Activated CD4-positive, alpha-beta T cell treated with anti-CD3 and anti-CD28 coated beads, Interleukin-2, amount 10 ng/mL, durations not matched to agents 7 days and 5 days (primary cell): ENCODE measurements around the gene SHQ1. TPM values are rescaled to one million over a fixed set of nuclear protein-coding genes. Genes with fewer than 3 reads are reported as not detected.

Experiments
- CTCF ChIA-PET: fragments of 350-600 bp; sonication (Branson Sonifier 250); formaldehyde crosslinking; loops from one replicate; lab custom pipeline; 2021; ENCODE audit warnings: antibody characterized with exemption; lab: Charles Lee
- POLR2A ChIA-PET: fragments of 350-600 bp; sonication (Branson Sonifier 250); formaldehyde crosslinking; loops from one replicate; lab custom pipeline; 2021; ENCODE audit warnings: antibody characterized with exemption; lab: Charles Lee
- DNase-seq: peaks from one replicate; pipeline ENCODE4 v3.0.0-alpha.2; 2020
- H3K27ac Mint-ChIP-seq: one replicate; pipeline ENCODE4 v1.8.0; 2021; ENCODE audit warnings: mild to moderate bottlenecking, moderate library complexity, mixed read lengths
- H3K27me3 Mint-ChIP-seq: one replicate; pipeline ENCODE4 v1.8.0; 2021; ENCODE audit warnings: mixed read lengths
- H3K36me3 Mint-ChIP-seq: one replicate; pipeline ENCODE4 v1.8.0; 2021; ENCODE audit warnings: low read depth, mixed read lengths
- H3K4me1 Mint-ChIP-seq: one replicate; pipeline ENCODE4 v1.8.0; 2021; ENCODE audit warnings: mixed read lengths
- H3K4me3 Mint-ChIP-seq: one replicate; pipeline ENCODE4 v1.8.0; 2021; ENCODE audit warnings: mild to moderate bottlenecking, moderate library complexity, mixed read lengths
- H3K9me3 Mint-ChIP-seq: one replicate; pipeline ENCODE4 v1.8.0; 2021; ENCODE audit warnings: mixed read lengths
- total RNA-seq, 2 experiments: library from RNA; stranded (reverse); gene quantifications; one replicate each; pipeline ENCODE4 v1.2.3, GENCODE V29; 2021

SHQ1 gene
- 10 to 100 TPM; 22.1 to 24.2 TPM for total RNA-seq

DNA sequence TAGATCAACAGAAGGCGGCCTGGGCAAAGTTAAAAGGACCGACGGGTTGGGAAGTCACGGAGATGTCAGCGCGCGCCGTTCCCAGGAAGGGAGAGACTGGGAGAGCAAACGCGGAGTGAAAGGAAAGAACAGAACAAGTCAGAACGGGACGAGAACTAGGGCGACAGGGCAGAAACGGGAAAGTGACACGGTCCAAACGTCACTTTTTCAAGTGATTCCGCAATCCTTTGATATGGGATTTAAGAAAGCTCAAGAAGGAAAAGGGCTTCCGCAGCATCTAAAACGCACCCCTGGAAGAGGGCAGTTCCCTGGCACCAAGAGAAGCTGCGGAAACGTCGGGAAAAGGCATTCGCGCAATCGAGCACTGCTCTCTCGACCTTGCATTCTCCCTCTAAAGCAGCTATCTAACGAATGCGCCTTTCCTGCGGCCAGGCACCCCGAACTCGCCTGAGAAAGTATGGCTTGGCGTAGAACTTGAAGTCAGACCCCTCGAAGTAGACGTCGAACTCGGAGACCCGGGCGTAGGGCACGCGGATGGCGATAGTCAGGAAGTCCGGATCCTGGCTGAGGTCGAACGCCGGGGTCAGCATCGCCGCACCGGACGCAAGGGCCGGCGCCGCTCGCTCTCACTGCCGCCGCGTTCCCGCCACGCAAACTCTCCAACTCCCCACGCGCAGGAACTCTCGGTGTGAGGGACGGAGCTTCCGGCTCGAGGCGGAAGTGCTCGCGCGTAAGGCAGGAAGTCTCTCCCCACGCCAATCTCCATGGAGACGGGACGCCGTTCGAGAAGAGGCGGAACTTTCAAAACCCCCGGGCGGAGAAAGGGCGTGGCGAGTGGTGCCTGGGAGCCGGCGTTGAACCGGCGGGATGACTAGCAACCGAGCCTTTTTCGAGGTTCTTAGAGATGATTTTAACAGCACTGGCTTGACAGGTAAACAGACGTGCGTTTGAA is at the start of gene SHQ1:
TSS of gene SHQ1 (minus strand) at position 695 of the 952 bp plus-strand sequence. CDS start at position 590, 105 bp downstream.
- peaks cover 51% of the 10 kb centered on the region for H3K4me1 Mint-ChIP-seq
- peaks cover 2% of the 10 kb centered on the region for H3K27me3 Mint-ChIP-seq
- peaks cover 3% of the 10 kb centered on the region for H3K36me3 Mint-ChIP-seq
- peak; percentile 97 for DNase-seq
- ChIA-PET POLR2A (no interaction called here), CTCF (interaction anchor here (0.7 to 1.3 kb wide), 5 partner anchors 10 to 218 kb away, joined by 3 to 6 read pairs (median 3); partner anchors contain the start of gene GXYLT2)
- H3K9me3 Mint-ChIP-seq: no peaks in the 10 kb centered on the region
- H3K4me3 Mint-ChIP-seq: peak within 1 kb of the TSS; percentile 94
- peak within 1 kb of the TSS; percentile 84 for H3K27ac Mint-ChIP-seq

GRCh38 chr3:72897758-72898007 is 49.4 kb upstream of the SHQ1 start:
- POLR2A ChIA-PET: no interaction called here
- Mint-ChIP-seq H3K27me3 (peaks cover 18% of the 10 kb centered on the region), H3K4me1 (no peaks in the 10 kb centered on the region), H3K4me3 (no peak overlapping the region), H3K9me3 (no peaks in the 10 kb centered on the region), H3K27ac (no peak overlapping the region), H3K36me3 (no peaks in the 10 kb centered on the region)
- no peak for DNase-seq
- CTCF ChIA-PET: interaction anchor here (0.6 kb wide), 1 partner anchor 15 kb away, joined by 3 read pairs; no protein-coding TSS in a partner anchor

DNA sequence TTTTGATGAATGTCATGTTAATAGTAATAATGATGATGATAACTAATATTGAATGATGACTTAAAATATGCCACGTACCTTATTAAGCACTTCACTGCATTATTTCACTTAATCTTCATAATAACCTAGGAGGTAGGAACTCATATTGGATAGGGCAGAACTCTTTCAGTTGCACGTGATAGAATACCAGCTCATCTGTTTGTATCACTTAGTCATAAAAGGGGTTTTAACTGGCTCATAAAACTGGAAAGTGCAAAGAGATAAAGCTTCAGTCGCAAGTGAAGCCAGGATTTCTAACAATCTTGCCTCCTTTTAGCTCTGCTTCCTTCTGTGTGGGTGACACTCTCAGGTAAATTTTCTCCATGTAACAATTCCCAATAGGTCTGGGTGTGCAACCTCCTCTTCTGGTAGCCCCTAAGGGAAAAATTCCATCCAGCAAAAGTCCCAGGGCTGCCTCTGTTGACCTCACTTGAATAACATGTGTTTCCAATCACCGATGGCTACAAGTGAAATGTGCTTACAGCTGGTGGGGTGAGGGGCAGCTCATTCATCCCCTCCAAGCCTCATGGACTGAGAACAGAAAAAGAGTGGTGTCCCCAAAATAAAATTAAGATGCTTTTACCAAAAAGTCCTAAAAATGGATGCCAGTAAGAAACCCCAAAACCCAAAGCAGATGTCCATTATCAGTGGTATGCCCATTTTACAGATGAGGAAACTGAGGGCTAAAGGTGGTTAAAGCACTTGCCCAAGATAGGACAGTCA is 48.9 kb upstream of the SHQ1 start:
- DNase-seq: no peak
- ChIA-PET POLR2A (no interaction called here), CTCF (interaction anchor here (1.3 kb wide), 1 partner anchor 176 kb away, joined by 3 read pairs; no protein-coding TSS in a partner anchor)
- H3K27me3 Mint-ChIP-seq: peaks cover 22% of the 10 kb centered on the region
- H3K36me3 Mint-ChIP-seq: no peaks in the 10 kb centered on the region
- no peak overlapping the region for H3K27ac Mint-ChIP-seq
- H3K9me3 Mint-ChIP-seq: no peaks in the 10 kb centered on the region
- H3K4me1 Mint-ChIP-seq: no peaks in the 10 kb centered on the region
- no peak overlapping the region for H3K4me3 Mint-ChIP-seq

DNA sequence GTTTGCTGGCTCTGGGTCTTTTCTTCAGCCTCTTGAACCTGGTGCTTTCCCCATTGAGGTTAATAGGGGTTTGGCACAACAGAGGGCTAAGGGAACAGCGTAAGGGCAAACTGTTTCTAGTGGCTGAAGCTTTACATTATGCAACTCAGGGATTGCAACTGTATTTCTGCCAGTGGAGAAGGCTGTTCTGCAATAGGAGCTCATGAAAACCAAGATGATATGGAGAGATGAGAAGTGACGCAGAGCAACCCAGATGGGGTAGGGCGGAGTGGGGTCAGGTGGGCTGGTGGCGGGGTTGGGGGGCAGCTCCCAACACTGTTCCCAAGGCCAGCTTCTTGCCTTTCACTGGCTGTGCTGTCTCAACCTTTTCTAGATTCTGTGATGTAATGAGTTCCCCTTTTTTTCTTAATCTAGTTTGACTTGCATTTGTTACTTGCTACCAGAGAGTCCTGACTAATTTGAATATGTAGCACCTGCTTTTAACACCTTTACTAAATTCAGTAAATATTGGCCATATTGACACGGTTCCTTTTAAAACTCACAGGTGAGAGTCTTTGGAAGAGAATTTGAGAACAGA is 46.8 kb upstream of the SHQ1 start:
- no peak for DNase-seq
- H3K4me3 Mint-ChIP-seq: no peak overlapping the region
- ChIA-PET POLR2A (no interaction called here), CTCF (no interaction called here)
- no peaks in the 10 kb centered on the region for H3K4me1 Mint-ChIP-seq
- H3K9me3 Mint-ChIP-seq: no peaks in the 10 kb centered on the region
- H3K27me3 Mint-ChIP-seq: peaks cover 41% of the 10 kb centered on the region
- H3K36me3 Mint-ChIP-seq: no peaks in the 10 kb centered on the region
- no peak overlapping the region for H3K27ac Mint-ChIP-seq

GRCh38 chr3:72892870-72893269 is 44.6 kb upstream of the SHQ1 start:
- Mint-ChIP-seq H3K9me3 (no peaks in the 10 kb centered on the region), H3K27me3 (peaks cover 53% of the 10 kb centered on the region), H3K4me3 (no peak overlapping the region), H3K27ac (no peak overlapping the region), H3K36me3 (no peaks in the 10 kb centered on the region), H3K4me1 (no peaks in the 10 kb centered on the region)
- DNase-seq: no peak
- CTCF ChIA-PET: no interaction called here
- POLR2A ChIA-PET: no interaction called here

DNA sequence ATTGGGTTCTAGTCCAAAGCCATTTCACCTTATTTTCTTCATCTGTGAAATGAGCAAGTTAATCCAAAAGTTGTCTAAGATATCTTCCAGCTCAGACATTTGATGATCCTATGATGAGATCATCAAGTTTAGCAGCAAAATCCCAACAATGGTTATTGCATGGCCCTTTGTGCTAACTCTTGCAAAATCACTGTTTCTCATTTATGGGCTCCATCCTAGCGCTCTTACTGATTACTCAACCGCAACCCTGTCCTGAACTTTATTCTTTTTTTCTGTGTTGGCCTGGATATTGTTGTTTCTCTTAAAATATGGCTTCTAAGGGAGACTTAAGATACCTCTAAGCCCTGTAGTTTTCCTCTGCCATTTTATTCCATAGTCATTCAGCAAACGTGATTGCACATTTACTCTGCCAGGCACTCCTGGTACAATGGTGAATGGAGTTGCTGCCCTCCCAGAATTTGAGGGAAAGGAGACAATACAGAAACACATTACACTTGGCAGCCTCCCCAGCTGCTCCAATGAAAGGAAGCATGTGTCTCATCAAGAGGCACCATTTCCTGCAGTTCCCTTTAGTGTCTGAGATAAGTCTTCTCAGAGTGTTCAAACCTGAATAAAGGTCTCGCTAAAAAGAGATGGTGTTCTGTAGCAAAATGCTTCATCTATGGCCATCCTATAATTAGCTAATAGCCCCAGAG is 44.0 kb upstream of the SHQ1 start:
- ChIA-PET CTCF (no interaction called here), POLR2A (no interaction called here)
- H3K36me3 Mint-ChIP-seq: no peaks in the 10 kb centered on the region
- peaks cover 6% of the 10 kb centered on the region for H3K4me1 Mint-ChIP-seq
- H3K27me3 Mint-ChIP-seq: peaks cover 59% of the 10 kb centered on the region
- no peaks in the 10 kb centered on the region for H3K9me3 Mint-ChIP-seq
- no peak for DNase-seq
- no peak overlapping the region for H3K27ac Mint-ChIP-seq
- no peak overlapping the region for H3K4me3 Mint-ChIP-seq

DNA sequence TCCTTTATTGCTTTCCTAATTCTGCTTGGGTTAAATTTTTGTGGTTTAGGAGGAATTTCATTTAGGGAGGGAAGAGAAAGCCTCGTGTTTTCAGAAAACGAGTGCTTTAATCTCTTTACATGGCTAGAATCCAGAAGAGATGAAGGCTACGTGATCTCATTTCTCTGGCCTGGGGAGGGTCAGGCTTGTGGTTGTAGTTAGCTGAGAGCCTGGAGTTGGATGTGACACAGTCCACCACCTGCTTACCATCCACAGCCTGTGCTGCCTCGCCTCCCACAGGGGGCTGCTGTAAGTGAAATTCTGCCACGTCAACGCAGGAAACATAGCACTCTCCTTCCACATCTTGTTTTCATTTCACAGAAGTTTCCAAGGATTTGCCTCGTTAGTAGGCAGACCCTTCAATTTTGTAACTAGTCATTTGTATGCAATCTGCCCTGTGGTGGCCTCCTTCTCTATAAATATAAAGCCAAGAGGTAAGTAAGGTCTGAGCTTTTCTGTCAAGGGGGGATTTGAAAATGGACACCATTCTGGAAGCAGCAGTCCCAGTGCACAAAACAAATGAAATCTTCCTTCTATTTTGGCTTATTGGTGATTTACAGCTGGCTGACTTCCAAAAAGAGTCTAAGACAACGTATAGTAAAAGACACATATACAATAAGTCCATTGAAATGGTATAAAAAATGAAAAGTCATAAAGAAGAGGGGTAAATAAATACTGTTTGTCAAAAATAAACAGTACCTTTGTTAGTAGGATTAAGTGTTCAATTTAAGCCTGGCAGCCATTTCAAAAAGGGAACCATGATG is 43.0 kb upstream of the SHQ1 start:
- H3K27ac Mint-ChIP-seq: no peak overlapping the region
- no peaks in the 10 kb centered on the region for H3K36me3 Mint-ChIP-seq
- DNase-seq: no peak
- H3K4me1 Mint-ChIP-seq: peaks cover 9% of the 10 kb centered on the region
- CTCF ChIA-PET: no interaction called here
- H3K4me3 Mint-ChIP-seq: no peak overlapping the region
- no peaks in the 10 kb centered on the region for H3K9me3 Mint-ChIP-seq
- H3K27me3 Mint-ChIP-seq: peaks cover 63% of the 10 kb centered on the region
- POLR2A ChIA-PET: no interaction called here

DNA sequence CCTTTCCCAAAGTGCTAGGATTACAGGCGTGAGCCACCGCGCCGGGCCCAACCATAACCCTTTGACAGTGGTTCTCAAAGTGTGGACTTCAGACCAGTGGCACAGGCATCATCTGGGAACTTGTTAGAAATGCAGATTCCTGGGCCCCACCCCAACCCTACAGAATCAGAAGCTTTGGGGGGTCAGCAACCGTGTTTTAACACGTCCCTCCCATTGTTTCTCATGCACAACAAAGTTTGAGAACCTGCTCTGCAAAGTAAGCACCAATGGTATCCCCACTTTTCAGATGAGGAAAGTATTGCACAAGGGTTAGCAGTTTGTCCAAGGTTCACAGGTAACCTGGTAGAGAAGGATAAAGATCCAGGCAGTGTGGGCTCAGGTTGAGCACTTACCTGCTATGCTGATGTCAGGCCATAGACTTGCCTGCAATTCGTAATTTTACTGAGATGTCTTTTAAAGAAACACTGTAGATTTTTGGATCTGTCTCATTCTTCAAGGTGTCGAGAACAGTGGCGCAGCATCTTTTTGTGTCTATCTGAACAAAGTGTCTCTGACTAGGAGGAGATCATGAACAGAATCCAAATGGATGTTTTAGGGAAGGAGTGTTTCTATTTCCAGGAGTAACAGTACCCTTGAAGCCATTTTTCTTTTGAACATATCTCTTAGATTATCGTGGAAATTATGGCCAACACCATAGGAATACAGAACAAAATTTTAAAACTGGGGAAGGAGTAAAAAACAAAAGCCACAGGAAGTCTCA is 42.1 kb upstream of the SHQ1 start:
- ChIA-PET CTCF (interaction anchor here (0.7 kb wide), 1 partner anchor 596 kb away, joined by 5 read pairs; no protein-coding TSS in a partner anchor), POLR2A (no interaction called here)
- H3K4me3 Mint-ChIP-seq: no peak overlapping the region
- no peak overlapping the region for H3K27ac Mint-ChIP-seq
- H3K27me3 Mint-ChIP-seq: peaks cover 70% of the 10 kb centered on the region
- peaks cover 9% of the 10 kb centered on the region for H3K4me1 Mint-ChIP-seq
- H3K9me3 Mint-ChIP-seq: no peaks in the 10 kb centered on the region
- H3K36me3 Mint-ChIP-seq: no peaks in the 10 kb centered on the region
- DNase-seq: no peak

- DNase-seq: no peak
- peaks cover 9% of the 10 kb centered on the region for H3K4me1 Mint-ChIP-seq
- H3K27ac Mint-ChIP-seq: no peak overlapping the region
- H3K9me3 Mint-ChIP-seq: no peaks in the 10 kb centered on the region
- H3K36me3 Mint-ChIP-seq: no peaks in the 10 kb centered on the region
- H3K27me3 Mint-ChIP-seq: peaks cover 78% of the 10 kb centered on the region
- ChIA-PET CTCF (interaction anchor here (0.6 to 0.7 kb wide), 2 partner anchors 29 to 595 kb away, joined by 3 to 5 read pairs; no protein-coding TSS in a partner anchor), POLR2A (no interaction called here)
- H3K4me3 Mint-ChIP-seq: peak overlapping the region; percentile 8
These were observed 41.3 kb upstream of the SHQ1 start for GRCh38 chr3:72889310-72890165.

DNA sequence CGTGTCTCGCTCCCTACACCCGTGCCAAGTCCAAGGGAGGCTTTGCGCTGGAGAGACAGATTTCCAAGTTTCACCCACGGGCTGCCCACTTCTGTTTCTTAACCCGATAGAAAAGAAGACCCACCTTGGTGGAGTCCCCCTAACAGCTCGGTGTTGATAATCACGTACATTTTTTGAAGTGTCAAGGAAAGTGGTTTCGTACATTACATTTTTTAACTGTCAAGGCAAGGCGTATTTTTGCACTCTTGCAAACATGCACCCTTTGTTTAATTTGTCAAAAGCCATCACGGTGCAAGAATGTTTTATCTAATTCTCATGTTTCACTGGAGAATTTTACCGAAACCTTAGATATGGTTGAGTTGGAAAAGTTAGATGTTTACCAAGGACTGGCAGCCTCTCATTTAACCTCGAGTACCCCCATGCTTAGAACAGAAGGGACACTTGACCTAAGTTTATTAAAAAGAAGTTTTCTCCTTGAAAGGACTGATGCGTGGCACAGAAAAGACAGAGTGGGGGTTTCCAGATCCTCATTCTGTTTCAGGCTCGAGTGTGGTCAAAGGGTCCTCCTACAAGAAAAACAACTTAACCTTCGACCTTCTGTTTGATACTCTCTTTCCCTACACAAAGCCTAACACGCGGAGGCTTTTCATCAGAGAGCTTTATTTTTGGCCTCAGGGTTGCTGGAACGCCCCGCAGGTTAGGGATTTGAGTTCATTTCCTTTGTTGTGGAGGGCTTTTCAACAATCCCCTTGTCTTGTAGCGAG is 40.5 kb upstream of the SHQ1 start:
- Mint-ChIP-seq H3K4me1 (peaks cover 9% of the 10 kb centered on the region), H3K27ac (no peak overlapping the region), H3K4me3 (peak overlapping the region; percentile 43), H3K9me3 (peaks cover 4% of the 10 kb centered on the region), H3K36me3 (no peaks in the 10 kb centered on the region), H3K27me3 (peaks cover 84% of the 10 kb centered on the region)
- CTCF ChIA-PET: no interaction called here
- DNase-seq: no peak
- POLR2A ChIA-PET: no interaction called here
